Astrocyte (in vitro differentiated cells and primary cell): Measurements from ENCODE around the gene CD37. TPM values are rescaled to one million over a fixed set of nuclear protein-coding genes. Genes with fewer than 3 reads are reported as not detected.
A peak's percentile ranks its signal among the peaks of the same experiment; 100 is the strongest.

Experiments used
- DNase-seq: peaks from one replicate; pipeline ENCODE4 v3.0.0-alpha.2; 2010; ENCODE audit warnings: low read depth
- FAIRE-seq: peaks from 2 replicates; lab custom pipeline; 2011; peaks lifted over from hg19 to GRCh38; lab: Jason Lieb, UNC
- H2AFZ ChIP-seq: 2 replicates; pipeline ENCODE4 v1.6.0; 2012; ENCODE audit warnings: low read depth, low read length, inconsistent platforms
- H3K27ac ChIP-seq: 2 replicates; pipeline ENCODE4 v1.5.1; 2011; ENCODE audit warnings: low read depth, low read length, inconsistent platforms
- H3K27me3 ChIP-seq: 2 replicates; pipeline ENCODE4 v1.6.0; 2011; ENCODE audit warnings: low read length, inconsistent platforms; ENCODE audit not compliant: insufficient read depth
- H3K36me3 ChIP-seq: 2 replicates; pipeline ENCODE4 v1.5.1; 2011; ENCODE audit warnings: low read length, inconsistent platforms; ENCODE audit not compliant: insufficient read depth
- H3K4me1 ChIP-seq: 2 replicates; pipeline ENCODE4 v1.5.1; 2011; ENCODE audit warnings: low read length, inconsistent platforms; ENCODE audit not compliant: insufficient read depth
- H3K4me2 ChIP-seq: 2 replicates; pipeline ENCODE4 v1.6.0; 2012; ENCODE audit warnings: low read length, inconsistent platforms
- H3K4me3 ChIP-seq: 2 replicates; pipeline ENCODE4 v1.5.1; 2011; ENCODE audit warnings: low read depth, mild to moderate bottlenecking, low read length, inconsistent platforms; ENCODE audit not compliant: insufficient read depth
- H3K79me2 ChIP-seq: 2 replicates; pipeline ENCODE4 v1.6.0; 2012; ENCODE audit warnings: mild to moderate bottlenecking, low read length, inconsistent platforms; ENCODE audit not compliant: insufficient read depth
- H3K9ac ChIP-seq: 2 replicates; pipeline ENCODE4 v1.6.0; 2012; ENCODE audit warnings: mild to moderate bottlenecking, low read length, inconsistent platforms
- H3K9me3 ChIP-seq: 2 replicates; pipeline ENCODE4 v1.5.1; 2012; ENCODE audit warnings: low read depth, mild to moderate bottlenecking, low read length, inconsistent platforms; ENCODE audit not compliant: insufficient read depth
- H4K20me1 ChIP-seq: 2 replicates; pipeline ENCODE4 v1.6.0; 2012; ENCODE audit warnings: low read length, inconsistent platforms; ENCODE audit not compliant: insufficient read depth
- H3K27ac Mint-ChIP-seq: one replicate; pipeline ENCODE4 v1.8.0; 2021; ENCODE audit warnings: mild to moderate bottlenecking, mixed read lengths; ENCODE audit not compliant: unreplicated experiment
- H3K27me3 Mint-ChIP-seq: one replicate; pipeline ENCODE4 v1.8.0; 2021; ENCODE audit warnings: low read depth, mixed read lengths; ENCODE audit not compliant: unreplicated experiment
- H3K36me3 Mint-ChIP-seq: one replicate; pipeline ENCODE4 v1.8.0; 2021; ENCODE audit warnings: low read depth, mixed read lengths; ENCODE audit not compliant: unreplicated experiment
- H3K4me1 Mint-ChIP-seq: one replicate; pipeline ENCODE4 v1.8.0; 2021; ENCODE audit warnings: low read depth, mixed read lengths; ENCODE audit not compliant: unreplicated experiment
- H3K4me3 Mint-ChIP-seq: one replicate; pipeline ENCODE4 v1.8.0; 2021; ENCODE audit warnings: mild to moderate bottlenecking, moderate library complexity, mixed read lengths; ENCODE audit not compliant: unreplicated experiment
- H3K9me3 Mint-ChIP-seq: one replicate; pipeline ENCODE4 v1.8.0; 2021; ENCODE audit warnings: mild to moderate bottlenecking, mixed read lengths; ENCODE audit not compliant: unreplicated experiment
- CTCF ChIP-seq: IDR thresholded peaks from 2 replicates; pipeline ENCODE4 v1.5.1; 2011; ENCODE audit warnings: low read depth, mild to moderate bottlenecking, inconsistent platforms, low read length, moderate library complexity; ENCODE audit not compliant: insufficient read depth
- EZH2 ChIP-seq: IDR thresholded peaks from 2 replicates; pipeline ENCODE4 v1.6.1; 2012; ENCODE audit warnings: mild to moderate bottlenecking, low read length, inconsistent platforms; ENCODE audit not compliant: insufficient read depth
- total RNA-seq: library from RNA; stranded (reverse); gene quantifications from 2 replicates; pipeline ENCODE4 v1.2.1, GENCODE V29; 2021

Gene CD37
- total RNA-seq, 1 donor from 2014 or later: 0.20 TPM

- Mint-ChIP-seq H3K27ac (peak overlapping the region; percentile 59), H3K4me3 (no peak overlapping the region), H3K27me3 (peaks cover 5% of the 10 kb centered on the region), H3K36me3 (peaks cover 23% of the 10 kb centered on the region), H3K4me1 (peaks cover 12% of the 10 kb centered on the region), H3K9me3 (peaks cover 3% of the 10 kb centered on the region)
- H3K9me3 ChIP-seq: no peaks in the 10 kb centered on the region
- TF ChIP-seq EZH2 (no peak), CTCF (no peak)
- H3K4me3 ChIP-seq: no peak overlapping the region
- no peaks in the 10 kb centered on the region for H3K36me3 ChIP-seq
- no peak overlapping the region for H3K4me2 ChIP-seq
- H3K9ac ChIP-seq: no peak overlapping the region
- FAIRE-seq: no peak
- H2AFZ ChIP-seq: no peak overlapping the region
- H3K79me2 ChIP-seq: no peaks in the 10 kb centered on the region
- DNase-seq: no peak
- H3K27me3 ChIP-seq: no peaks in the 10 kb centered on the region
- H3K4me1 ChIP-seq: no peaks in the 10 kb centered on the region
- H4K20me1 ChIP-seq: peaks cover 17% of the 10 kb centered on the region
- no peak overlapping the region for H3K27ac ChIP-seq
Measured at GRCh38 chr19:49333811-49334288, 1.4 kb upstream of the CD37 start.

GRCh38 chr19:49335784-49336481 is 727 bp downstream of the CD37 start:
- Mint-ChIP-seq H3K4me3 (no peak overlapping the region), H3K27ac (no peak overlapping the region)

More at GRCh38 chr19:49335784-49336481, 727 bp downstream of the CD37 start:
- no peak overlapping the region for H3K9ac ChIP-seq
- no peak overlapping the region for H3K27ac ChIP-seq
- peaks cover 6% of the 10 kb centered on the region for H3K4me1 ChIP-seq
- peaks cover 15% of the 10 kb centered on the region for H3K36me3 Mint-ChIP-seq
- H3K4me2 ChIP-seq: no peak overlapping the region
- no peaks in the 10 kb centered on the region for H3K9me3 ChIP-seq
- H3K9me3 Mint-ChIP-seq: peaks cover 3% of the 10 kb centered on the region
- no peaks in the 10 kb centered on the region for H3K79me2 ChIP-seq
- H2AFZ ChIP-seq: no peak overlapping the region
- H4K20me1 ChIP-seq: peaks cover 24% of the 10 kb centered on the region
- FAIRE-seq (no peak), DNase-seq (no peak)
- no peaks in the 10 kb centered on the region for H3K36me3 ChIP-seq
- H3K4me1 Mint-ChIP-seq: peaks cover 8% of the 10 kb centered on the region
- TF ChIP-seq EZH2 (no peak), CTCF (no peak)
- no peaks in the 10 kb centered on the region for H3K27me3 ChIP-seq
- no peak overlapping the region for H3K4me3 ChIP-seq
- H3K27me3 Mint-ChIP-seq: peaks cover 5% of the 10 kb centered on the region
